Measurements from ENCODE around the gene SRSF12.

- TF ChIP-seq POLR2AphosphoS5 (IDR thresholded peaks at IDR 0.05; ENCODE audit: insufficient read depth, low read depth, low read length) (no peak), CTCF (IDR thresholded peaks at IDR 0.05; ENCODE audit: extremely low read depth in 1 of 2, insufficient read depth in 1 of 2, low read depth in 1 of 2, low read length in 2 of 2) (no peak), POLR2A (IDR thresholded peaks at IDR 0.05; ENCODE audit: low read depth, low read length) (no peak), MYC (IDR thresholded peaks at IDR 0.05; ENCODE audit: low read depth, low read length) (no peak), EZH2 (IDR thresholded peaks at IDR 0.05; ENCODE audit: borderline replicate concordance, low read depth, low read length, severe bottlenecking) (no peak), MAX (IDR thresholded peaks at IDR 0.05; ENCODE audit: insufficient read depth, insufficient read length) (no peak), JUN (IDR thresholded peaks at IDR 0.05; ENCODE audit: borderline replicate concordance, insufficient read depth, insufficient read length, low read depth) (no peak), GATA2 (IDR thresholded peaks at IDR 0.05; ENCODE audit: insufficient read depth, insufficient read length, low read depth, low read length) (no peak)
Observed at GRCh38 chr6:89160331-89161092, 42.6 kb upstream of the SRSF12 start.

Measured in endothelial cell of umbilical vein (primary cell).